HEK293T (cell line): Measurements from ENCODE around the gene MDFIC.

ENCODE experiments used
- ARNT ChIP-seq: fragments of 450-650 bp; IDR thresholded peaks from 2 replicates; pipeline ENCODE4 v1.6.1; 2017; ENCODE audit warnings: mild to moderate bottlenecking
- BHLHE40 ChIP-seq: fragments of 450-650 bp; IDR thresholded peaks from 2 replicates; pipeline ENCODE4 v1.6.1; 2016; ENCODE audit warnings: mild to moderate bottlenecking, moderate library complexity, borderline replicate concordance
- CTBP1 ChIP-seq: fragments of 450-650 bp; IDR thresholded peaks from 2 replicates; pipeline ENCODE4 v1.6.1; 2016; ENCODE audit warnings: borderline replicate concordance
- FOXA1 ChIP-seq: fragments of 450-650 bp; IDR thresholded peaks from 2 replicates; pipeline ENCODE4 v1.6.1; 2016; ENCODE audit warnings: mild to moderate bottlenecking
- FOXK2 ChIP-seq: fragments of 450-650 bp; IDR thresholded peaks from 2 replicates; pipeline ENCODE4 v1.6.1; 2016; ENCODE audit warnings: mild to moderate bottlenecking
- FOXM1 ChIP-seq: fragments of 450-650 bp; IDR thresholded peaks from 2 replicates; pipeline ENCODE4 v1.6.1; 2017; ENCODE audit warnings: mild to moderate bottlenecking, borderline replicate concordance
- L3MBTL2 ChIP-seq: fragments of 450-650 bp; conservative IDR thresholded peaks from 2 replicates; pipeline ENCODE4 v1.6.1; 2016; ENCODE audit warnings: mild to moderate bottlenecking
- NFRKB ChIP-seq: fragments of 450-650 bp; IDR thresholded peaks from 2 replicates; pipeline ENCODE4 v1.6.1; 2016; ENCODE audit warnings: mild to moderate bottlenecking, moderate library complexity
- SP1 ChIP-seq: fragments of 450-650 bp; IDR thresholded peaks from 2 replicates; pipeline ENCODE4 v1.6.1; 2017
- SUZ12 ChIP-seq: fragments of 450-650 bp; IDR thresholded peaks from 2 replicates; pipeline ENCODE4 v1.6.1; 2016; ENCODE audit warnings: mild to moderate bottlenecking
- TARDBP ChIP-seq: fragments of 450-650 bp; IDR thresholded peaks from 2 replicates; pipeline ENCODE4 v1.6.1; 2016
- ZNF384 ChIP-seq: fragments of 450-650 bp; IDR thresholded peaks from 2 replicates; pipeline ENCODE4 v1.6.1; 2016
- TF ChIP-seq, protein P1 (sequence below): fragments of 450-650 bp; IDR thresholded peaks from 2 replicates; pipeline ENCODE4 v1.6.1; 2016

DNA sequence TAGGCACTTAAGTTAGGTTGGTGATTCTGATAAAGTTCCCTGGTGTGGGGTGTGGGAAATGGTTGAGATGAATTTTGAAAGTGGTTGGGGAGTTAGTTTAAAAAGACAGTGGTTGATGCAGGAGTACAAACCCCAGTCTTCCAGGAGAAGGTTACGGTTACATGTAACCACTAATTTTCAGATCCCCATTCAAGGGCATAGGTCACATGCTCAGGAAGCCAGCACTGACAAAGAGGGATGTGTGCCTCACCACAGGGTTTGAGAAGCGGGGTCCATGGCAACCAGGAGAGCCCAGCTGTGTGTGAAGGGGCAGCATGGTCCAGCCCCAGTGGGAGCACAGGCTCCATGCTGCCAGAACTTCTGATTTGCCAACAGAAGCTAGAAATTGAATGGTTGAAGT is 144.2 kb downstream of the MDFIC start:
- TF ChIP-seq FOXA1 = no peak
- TF ChIP-seq SUZ12 = no peak
- no peak for TF ChIP-seq FOXM1
- no peak for TF ChIP-seq CTBP1
- TF ChIP-seq BHLHE40 = no peak
- TF ChIP-seq ZNF384 = no peak
- TF ChIP-seq FOXK2 = no peak
- TF ChIP-seq NFRKB = no peak
- TF ChIP-seq TARDBP = no peak
- TF ChIP-seq, protein P1, sequence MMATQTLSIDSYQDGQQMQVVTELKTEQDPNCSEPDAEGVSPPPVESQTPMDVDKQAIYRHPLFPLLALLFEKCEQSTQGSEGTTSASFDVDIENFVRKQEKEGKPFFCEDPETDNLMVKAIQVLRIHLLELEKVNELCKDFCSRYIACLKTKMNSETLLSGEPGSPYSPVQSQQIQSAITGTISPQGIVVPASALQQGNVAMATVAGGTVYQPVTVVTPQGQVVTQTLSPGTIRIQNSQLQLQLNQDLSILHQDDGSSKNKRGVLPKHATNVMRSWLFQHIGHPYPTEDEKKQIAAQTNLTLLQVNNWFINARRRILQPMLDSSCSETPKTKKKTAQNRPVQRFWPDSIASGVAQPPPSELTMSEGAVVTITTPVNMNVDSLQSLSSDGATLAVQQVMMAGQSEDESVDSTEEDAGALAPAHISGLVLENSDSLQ = no peak
- TF ChIP-seq L3MBTL2 = no peak
- no peak for TF ChIP-seq ARNT
- no peak for TF ChIP-seq SP1
